OCI-LY1 (cell line): ENCODE measurements around the gene ADSS2.

Source experiments
- H2AFZ ChIP-seq: fragments of 200-600 bp; sonication (generic), shearing (Covaris generic); 2 replicates; pipeline ENCODE4 v1.6.0; 2014; ENCODE audit warnings: antibody characterized with exemption, mild to moderate bottlenecking, low read length
- H3F3A ChIP-seq: fragments of 200-600 bp; sonication (generic), shearing (Covaris generic); 2 replicates; pipeline ENCODE4 v1.6.0; 2014; ENCODE audit warnings: mild to moderate bottlenecking, antibody characterized with exemption, low read length, moderate library complexity; ENCODE audit not compliant: insufficient read depth
- H3K27ac ChIP-seq: fragments of 200-600 bp; sonication (generic); 2 replicates; pipeline ENCODE4 v1.5.1; 2014; ENCODE audit warnings: low read length, mixed run types, mild to moderate bottlenecking, low read depth; ENCODE audit not compliant: poor library complexity, severe bottlenecking
- H3K27me3 ChIP-seq: fragments of 200-600 bp; sonication (generic); 2 replicates; pipeline ENCODE4 v1.6.0; 2014; ENCODE audit warnings: antibody characterized with exemption, mild to moderate bottlenecking, low read length, moderate library complexity; ENCODE audit not compliant: insufficient read depth
- H3K36me3 ChIP-seq: fragments of 200-600 bp; sonication (generic); 2 replicates; pipeline ENCODE4 v1.6.1; 2014; ENCODE audit warnings: mild to moderate bottlenecking, antibody characterized with exemption, low read length, moderate library complexity, mixed read lengths; ENCODE audit not compliant: insufficient read depth
- H3K4me1 ChIP-seq: fragments of 200-600 bp; sonication (generic); 2 replicates; pipeline ENCODE4 v1.5.1; 2014; ENCODE audit warnings: mild to moderate bottlenecking, low read length, moderate library complexity; ENCODE audit not compliant: insufficient read depth, severe bottlenecking
- H3K4me2 ChIP-seq: fragments of 200-600 bp; sonication (generic), shearing (Covaris generic); 2 replicates; pipeline ENCODE4 v1.6.1; 2014; ENCODE audit warnings: low read length
- H3K4me3 ChIP-seq: fragments of 200-600 bp; sonication (generic); 2 replicates; pipeline ENCODE4 v1.5.1; 2014; ENCODE audit warnings: low read length, low read depth, mild to moderate bottlenecking, mixed read lengths; ENCODE audit not compliant: poor library complexity, severe bottlenecking
- H3K79me2 ChIP-seq: fragments of 200-600 bp; shearing (Covaris generic); 2 replicates; pipeline ENCODE4 v1.6.1; 2016; ENCODE audit warnings: mixed run types, low read length, mixed read lengths; ENCODE audit not compliant: insufficient read depth
- H3K9ac ChIP-seq: fragments of 200-600 bp; sonication (generic), shearing (Covaris generic); 2 replicates; pipeline ENCODE4 v1.6.1; 2014; ENCODE audit warnings: mild to moderate bottlenecking, low read length, mixed read lengths
- H3K9me2 ChIP-seq: fragments of 200-600 bp; sonication (generic), shearing (Covaris generic); 2 replicates; pipeline ENCODE4 v1.6.1; 2014; ENCODE audit warnings: low read depth, mild to moderate bottlenecking, low read length, mixed read lengths
- H3K9me3 ChIP-seq: fragments of 200-600 bp; shearing (Covaris generic); 2 replicates; pipeline ENCODE4 v1.6.1; 2014; ENCODE audit warnings: low read length, mixed read lengths
- H4K20me1 ChIP-seq: fragments of 200-600 bp; sonication (generic), shearing (Covaris generic); 2 replicates; pipeline ENCODE4 v1.6.0; 2016; ENCODE audit warnings: mild to moderate bottlenecking, low read length; ENCODE audit not compliant: insufficient read depth
- CTCF ChIP-seq: fragments of 200-600 bp; sonication (generic), shearing (Covaris generic); IDR thresholded peaks from 2 replicates; pipeline ENCODE4 v1.5.1; 2017; ENCODE audit warnings: mild to moderate bottlenecking, antibody characterized with exemption, low read length, moderate library complexity, mixed read lengths
- EZH2 ChIP-seq: fragments of 200-600 bp; sonication (generic), shearing (Covaris generic); IDR thresholded peaks from 2 replicates; pipeline ENCODE4 v1.8.0; 2017; ENCODE audit warnings: borderline replicate concordance, mixed run types, mild to moderate bottlenecking, antibody characterized with exemption, low read length, moderate library complexity, mixed read lengths

ADSS2 gene

GRCh38 chr1:244395965-244396364, 55.7 kb downstream of the ADSS2 start:
- TF ChIP-seq EZH2 (no peak), CTCF (no peak)
- no peaks in the 10 kb centered on the region for H4K20me1 ChIP-seq
- H3K4me2 ChIP-seq, result no peak overlapping the region
- no peak overlapping the region for H3K27ac ChIP-seq
- no peak overlapping the region for H3K9ac ChIP-seq
- no peak overlapping the region for H3K4me3 ChIP-seq
- H3K27me3 ChIP-seq, result no peaks in the 10 kb centered on the region
- no peaks in the 10 kb centered on the region for H3K79me2 ChIP-seq
- no peak overlapping the region for H2AFZ ChIP-seq
- H3K4me1 ChIP-seq, result no peaks in the 10 kb centered on the region
- H3K9me3 ChIP-seq, result no peaks in the 10 kb centered on the region
- no peaks in the 10 kb centered on the region for H3F3A ChIP-seq
- H3K9me2 ChIP-seq, result no peaks in the 10 kb centered on the region
- H3K36me3 ChIP-seq, result peaks cover under 1% of the 10 kb centered on the region; the same call in 1 of the 2 replicates

GRCh38 chr1:244394826-244395765, 56.6 kb downstream of the ADSS2 start:
- Histone ChIP-seq H3F3A (no peaks in the 10 kb centered on the region), H3K4me1 (no peaks in the 10 kb centered on the region), H3K36me3 (no peaks in the 10 kb centered on the region), H2AFZ (no peak overlapping the region), H3K27ac (no peak overlapping the region), H3K9me2 (no peaks in the 10 kb centered on the region), H3K9ac (no peak overlapping the region), H3K27me3 (no peaks in the 10 kb centered on the region), H4K20me1 (no peaks in the 10 kb centered on the region), H3K4me3 (no peak overlapping the region), H3K79me2 (no peaks in the 10 kb centered on the region), H3K9me3 (no peaks in the 10 kb centered on the region), H3K4me2 (no peak overlapping the region)
- TF ChIP-seq CTCF, result no peak
- no peak for TF ChIP-seq EZH2

- Histone ChIP-seq H3K4me3 (no peak overlapping the region), H2AFZ (no peak overlapping the region), H3K27ac (no peak overlapping the region), H3K9ac (no peak overlapping the region), H4K20me1 (no peaks in the 10 kb centered on the region), H3K36me3 (no peaks in the 10 kb centered on the region), H3K4me1 (no peaks in the 10 kb centered on the region), H3K9me2 (no peaks in the 10 kb centered on the region), H3K4me2 (no peak overlapping the region), H3F3A (no peaks in the 10 kb centered on the region), H3K9me3 (no peaks in the 10 kb centered on the region), H3K27me3 (no peaks in the 10 kb centered on the region), H3K79me2 (no peaks in the 10 kb centered on the region)
- TF ChIP-seq CTCF (no peak), EZH2 (no peak)
Observed at GRCh38 chr1:244394346-244394745, 57.4 kb downstream of the ADSS2 start.
